Measurements from ENCODE around the gene TFDP1.

GRCh38 chr13:113598481-113598880 lies 13.9 kb downstream of the TFDP1 start:
- TF ChIP-seq MAX (IDR thresholded peaks at IDR 0.05) (no peak), YY1 (IDR thresholded peaks at IDR 0.05; ENCODE audit: low read depth) (no peak), EP300 (IDR thresholded peaks at IDR 0.05; ENCODE audit: borderline replicate concordance) (no peak), CREB1 (IDR thresholded peaks at IDR 0.05; ENCODE audit: low read depth) (no peak), TAF1 (IDR thresholded peaks at IDR 0.05; ENCODE audit: low read depth) (no peak), EGR1 (IDR thresholded peaks at IDR 0.05) (no peak), REST (IDR thresholded peaks at IDR 0.05; ENCODE audit: low read depth) (no peak), TCF12 (IDR thresholded peaks at IDR 0.05; ENCODE audit: low read depth) (no peak), ZBTB7A (IDR thresholded peaks at IDR 0.05; ENCODE audit: low read depth) (no peak)
